Vagina (tissue), 2 donors: ENCODE results near the gene MROH7.

Experiments
- POLR2A ChIP-seq, 2 donors: fragments of 450-650 bp; IDR thresholded peaks; one replicate each; pipeline ENCODE4 v1.6.1; 2017; ENCODE audit warnings: antibody characterized with exemption in 2 of 2, mild to moderate bottlenecking in 2 of 2, moderate library complexity in 2 of 2
- POLR2AphosphoS5 ChIP-seq, 2 donors: sonication (generic); formaldehyde crosslinking; IDR thresholded peaks; one replicate each; pipeline ENCODE4 v1.9.0; 2017; ENCODE audit warnings: antibody characterized with exemption in 2 of 2, mild to moderate bottlenecking in 2 of 2, low read depth in 1 of 2; ENCODE audit not compliant: insufficient read depth in 1 of 2
- TF ChIP-seq, protein P1 (sequence below), 3 experiments: fragments of 450-650 bp in 2 of 3; fragments of 200-600 bp in 1 of 3; sonication (generic) in 1 of 3; IDR thresholded peaks; one replicate each; pipeline ENCODE4 v1.5.1; 2017 to 2019; ENCODE audit warnings: antibody characterized with exemption in 3 of 3, mild to moderate bottlenecking in 2 of 3, moderate library complexity in 2 of 3

DNA sequence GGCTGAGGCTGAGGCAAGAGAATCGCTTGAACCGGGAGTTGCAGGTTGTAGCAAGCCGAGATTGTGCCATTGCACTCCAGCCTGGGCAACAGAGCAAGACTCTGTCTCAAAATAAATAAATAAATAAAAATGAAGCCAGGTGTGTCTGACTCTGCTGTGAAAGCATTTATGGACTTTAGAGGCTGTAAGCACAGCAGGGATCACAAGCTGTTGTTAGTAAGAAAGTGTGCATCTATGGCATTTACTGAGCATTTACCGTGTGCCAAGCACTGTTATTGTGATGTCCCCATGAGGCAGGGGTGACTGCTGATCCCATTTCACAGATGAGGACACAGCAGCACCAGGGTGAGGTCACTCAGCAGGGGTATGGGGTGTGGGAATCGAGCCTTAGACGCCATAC lies 38.3 kb upstream of the MROH7 start:
- TF ChIP-seq, protein P1, sequence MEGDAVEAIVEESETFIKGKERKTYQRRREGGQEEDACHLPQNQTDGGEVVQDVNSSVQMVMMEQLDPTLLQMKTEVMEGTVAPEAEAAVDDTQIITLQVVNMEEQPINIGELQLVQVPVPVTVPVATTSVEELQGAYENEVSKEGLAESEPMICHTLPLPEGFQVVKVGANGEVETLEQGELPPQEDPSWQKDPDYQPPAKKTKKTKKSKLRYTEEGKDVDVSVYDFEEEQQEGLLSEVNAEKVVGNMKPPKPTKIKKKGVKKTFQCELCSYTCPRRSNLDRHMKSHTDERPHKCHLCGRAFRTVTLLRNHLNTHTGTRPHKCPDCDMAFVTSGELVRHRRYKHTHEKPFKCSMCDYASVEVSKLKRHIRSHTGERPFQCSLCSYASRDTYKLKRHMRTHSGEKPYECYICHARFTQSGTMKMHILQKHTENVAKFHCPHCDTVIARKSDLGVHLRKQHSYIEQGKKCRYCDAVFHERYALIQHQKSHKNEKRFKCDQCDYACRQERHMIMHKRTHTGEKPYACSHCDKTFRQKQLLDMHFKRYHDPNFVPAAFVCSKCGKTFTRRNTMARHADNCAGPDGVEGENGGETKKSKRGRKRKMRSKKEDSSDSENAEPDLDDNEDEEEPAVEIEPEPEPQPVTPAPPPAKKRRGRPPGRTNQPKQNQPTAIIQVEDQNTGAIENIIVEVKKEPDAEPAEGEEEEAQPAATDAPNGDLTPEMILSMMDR (IDR thresholded peaks at IDR 0.05), result no peak
- TF ChIP-seq POLR2A (IDR thresholded peaks at IDR 0.05) (no peak), POLR2AphosphoS5 (IDR thresholded peaks at IDR 0.05; ENCODE audit: insufficient read depth in 1 of 2, low read depth in 1 of 2) (no peak)
